HL-60 (cell line): ENCODE results near the gene MINAR2.

Experiments
- REST ChIP-seq: IDR thresholded peaks from 2 replicates; pipeline ENCODE4 v1.6.1; 2012; ENCODE audit warnings: low read depth; ENCODE audit not compliant: insufficient replicate concordance
- TF ChIP-seq, protein P1 (sequence below): IDR thresholded peaks from one replicate; pipeline ENCODE4 v1.5.1; 2011; ENCODE audit warnings: low read length, control low read depth, inconsistent platforms; ENCODE audit not compliant: insufficient read depth

DNA sequence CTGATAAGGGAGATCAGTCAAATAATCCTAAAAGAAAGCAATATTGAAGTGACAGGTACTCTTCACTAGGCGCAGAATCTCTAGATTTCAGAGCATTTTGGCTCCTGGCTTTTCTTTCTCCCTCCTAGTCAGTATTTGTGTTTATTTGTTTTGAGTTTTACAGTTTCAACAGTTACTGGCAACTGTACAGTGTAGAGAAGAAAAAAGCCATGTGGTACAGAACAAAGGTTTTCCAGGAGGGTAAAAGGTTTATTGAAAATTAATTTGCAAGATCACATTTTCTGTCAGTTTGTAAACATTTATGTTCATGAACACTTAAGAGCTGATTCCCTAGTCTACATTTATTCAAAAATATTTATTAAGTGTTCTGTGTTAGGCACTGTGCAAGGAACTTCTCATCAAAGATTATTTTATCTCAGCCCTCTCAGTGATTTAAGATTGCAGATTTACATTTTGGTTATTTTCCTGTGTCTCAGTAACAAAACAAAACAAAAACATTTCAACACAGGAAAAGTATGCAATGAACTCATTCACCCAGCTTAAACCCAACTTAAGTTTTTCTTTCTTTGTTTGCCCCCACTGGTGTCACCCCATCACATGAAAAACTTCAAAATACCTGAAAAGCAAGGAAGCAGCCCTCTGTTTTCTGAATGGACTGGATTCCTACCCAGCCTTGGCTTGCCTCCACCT is 12.9 kb downstream of the MINAR2 start:
- TF ChIP-seq REST: no peak
- TF ChIP-seq, protein P1, sequence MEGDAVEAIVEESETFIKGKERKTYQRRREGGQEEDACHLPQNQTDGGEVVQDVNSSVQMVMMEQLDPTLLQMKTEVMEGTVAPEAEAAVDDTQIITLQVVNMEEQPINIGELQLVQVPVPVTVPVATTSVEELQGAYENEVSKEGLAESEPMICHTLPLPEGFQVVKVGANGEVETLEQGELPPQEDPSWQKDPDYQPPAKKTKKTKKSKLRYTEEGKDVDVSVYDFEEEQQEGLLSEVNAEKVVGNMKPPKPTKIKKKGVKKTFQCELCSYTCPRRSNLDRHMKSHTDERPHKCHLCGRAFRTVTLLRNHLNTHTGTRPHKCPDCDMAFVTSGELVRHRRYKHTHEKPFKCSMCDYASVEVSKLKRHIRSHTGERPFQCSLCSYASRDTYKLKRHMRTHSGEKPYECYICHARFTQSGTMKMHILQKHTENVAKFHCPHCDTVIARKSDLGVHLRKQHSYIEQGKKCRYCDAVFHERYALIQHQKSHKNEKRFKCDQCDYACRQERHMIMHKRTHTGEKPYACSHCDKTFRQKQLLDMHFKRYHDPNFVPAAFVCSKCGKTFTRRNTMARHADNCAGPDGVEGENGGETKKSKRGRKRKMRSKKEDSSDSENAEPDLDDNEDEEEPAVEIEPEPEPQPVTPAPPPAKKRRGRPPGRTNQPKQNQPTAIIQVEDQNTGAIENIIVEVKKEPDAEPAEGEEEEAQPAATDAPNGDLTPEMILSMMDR: no peak
